Erythroblast (primary cell): ENCODE results near the gene KAT6B.

Experiments
- GATA1 ChIP-seq: IDR thresholded peaks from 2 replicates; pipeline ENCODE4 v1.6.1; 2011; ENCODE audit warnings: low read depth, mild to moderate bottlenecking, control low read depth, low read length, moderate library complexity
- POLR2A ChIP-seq: IDR thresholded peaks from 2 replicates; pipeline ENCODE4 v1.6.1; 2011; ENCODE audit warnings: mild to moderate bottlenecking, low read length

DNA sequence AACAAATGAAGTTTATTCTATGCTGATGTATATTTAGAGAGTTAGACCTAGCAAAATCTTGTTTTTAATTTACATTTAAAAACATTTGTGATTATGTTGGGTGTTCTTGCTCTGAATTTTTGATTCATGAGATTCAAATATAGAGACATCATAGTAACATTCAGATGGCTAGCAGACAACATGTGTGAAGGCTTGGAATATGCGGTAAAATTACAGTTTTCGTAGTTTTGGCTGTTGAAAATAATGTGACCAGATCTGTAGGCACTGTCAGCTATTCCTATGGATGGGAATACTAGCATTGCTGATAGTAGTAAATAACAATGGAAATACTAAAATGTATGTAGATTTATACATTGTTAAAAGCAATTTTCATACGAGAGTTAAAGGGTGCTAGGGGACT, 131.9 kb downstream of the KAT6B start:
- TF ChIP-seq POLR2A (no peak), GATA1 (no peak)
